ENCODE results near the gene COMTD1. TPM values are rescaled to one million over a fixed set of nuclear protein-coding genes. Genes with fewer than 3 reads are reported as not detected.

COMTD1 gene
- total and polyA plus RNA-seq, 2 of the 13 experiments (the other 11 are each of a cell fraction or from before 2014, with no cell fraction given), result 11.8 to 18.4 TPM

GRCh38 chr10:75229971-75230370, 5.8 kb downstream of the COMTD1 start:
- no peak for ATAC-seq
- H3K27ac ChIP-seq (ENCODE audit: extremely low read length, insufficient read depth, low read length), result no peak overlapping the region
- no peak overlapping the region for H3K4me2 ChIP-seq (ENCODE audit: low read depth, low read length)
- no peak for FAIRE-seq
- DNase-seq (ENCODE audit: low spot score), result no peak
- no peaks in the 10 kb centered on the region for H3K27me3 ChIP-seq (ENCODE audit: control insufficient read depth in 1 of 2, insufficient read depth in 2 of 2, low read length in 2 of 2)
- H3K36me3 ChIP-seq (replicated peaks in 1 of 2; ENCODE audit: control insufficient read depth in 1 of 2, insufficient read depth in 2 of 2, low read length in 2 of 2), result peaks cover 10 to 59% of the 10 kb centered on the region in 2 experiments
- H3K9ac ChIP-seq (ENCODE audit: insufficient read depth, low read depth, low read length), result no peak overlapping the region
- intact Hi-C loops (cut with micrococcal nuclease; ENCODE audit: unreplicated experiment) (loop anchor here (1.0 to 5.0 kb wide), 2 partner anchors 42 to 118 kb away; partner anchors contain the start of gene SAMD8), in situ Hi-C loops (cut with HindIII; ENCODE audit: extremely low pct_ligation_motif_present, low pct_unique_long_range_greater_than_20kb) (loop anchor here (5.0 to 10.0 kb wide), 3 partner anchors 43 to 985 kb away; partner anchors contain the start of gene SAMD8)
- no peak for TF ChIP-seq ZNF569 (CRISPR knock-in tag; IDR thresholded peaks at IDR 0.05; ENCODE audit: borderline replicate concordance)
- no peak for TF ChIP-seq KLF6 (CRISPR knock-in tag; IDR thresholded peaks at IDR 0.05)
- TF ChIP-seq NFE2L1 (CRISPR knock-in tag; IDR thresholded peaks at IDR 0.05; ENCODE audit: borderline replicate concordance), result no peak
- TF ChIP-seq KDM4B (CRISPR knock-in tag; IDR thresholded peaks at IDR 0.05), result no peak
- no peak for TF ChIP-seq CERS6 (CRISPR knock-in tag; IDR thresholded peaks at IDR 0.05)
- no peak for TF ChIP-seq GPBP1L1 (CRISPR knock-in tag; IDR thresholded peaks at IDR 0.05)
- TF ChIP-seq ZBTB44 (CRISPR knock-in tag; IDR thresholded peaks at IDR 0.05), result no peak
- no peak for TF ChIP-seq TOPORS (CRISPR knock-in tag; IDR thresholded peaks at IDR 0.05)
- no peak for TF ChIP-seq ZNF124 (CRISPR knock-in tag; IDR thresholded peaks at IDR 0.05)
- no peak for TF ChIP-seq ZNF44 (CRISPR knock-in tag; IDR thresholded peaks at IDR 0.05)
- no peak for TF ChIP-seq NKX3-1 (CRISPR knock-in tag; IDR thresholded peaks at IDR 0.05)
- 98% methylated on average over 3 of the region's 3 CpGs for WGBS (ENCODE audit: low lambda C conversion rate)
- ChIA-PET CTCF (ENCODE audit: low intra/inter-chr PET ratio, low total read pairs) (interaction anchor here (1.5 to 2.3 kb wide), 3 partner anchors 38 to 43 kb away, joined by 3 to 28 read pairs (median 4); no protein-coding TSS in a partner anchor), POLR2A (interaction anchor here (0.9 to 5.0 kb wide), 3 partner anchors 15 to 42 kb away, joined by 3 to 29 read pairs (median 11); partner anchors contain the start of gene VDAC2)
- no peak overlapping the region for H2AFZ ChIP-seq (ENCODE audit: low read length)
- H4K20me1 ChIP-seq (ENCODE audit: insufficient read depth, low read length), result peaks cover 29% of the 10 kb centered on the region
- peaks cover 44% of the 10 kb centered on the region for H3K4me1 ChIP-seq (ENCODE audit: insufficient read depth, low read length)
- no TSS peak for BruUV-seq (replicated peaks)
- no peak overlapping the region for H3K4me3 ChIP-seq (replicated peaks in 1 of 3; ENCODE audit: insufficient read depth in 1 of 3, low read depth in 2 of 3, low read length in 3 of 3)
- H3K9me3 ChIP-seq (ENCODE audit: low read length), result no peaks in the 10 kb centered on the region
- H3K79me2 ChIP-seq (ENCODE audit: insufficient read depth, low read length), result peaks cover 37% of the 10 kb centered on the region
